Transverse colon (tissue), 4 donors: Measurements from ENCODE around the gene ADCY9. TPM values are rescaled to one million over a fixed set of nuclear protein-coding genes. Genes with fewer than 3 reads are reported as not detected.

Experiments
- DNase-seq: peaks from one replicate; pipeline ENCODE4 v3.0.0-alpha.2; 2019
- H3K27ac ChIP-seq, 4 donors: fragments of 200-600 bp; sonication (generic); 2 replicates each; pipeline ENCODE4 v1.5.1; 2016 to 2018; ENCODE audit warnings: inconsistent platforms in 4 of 4
- H3K27me3 ChIP-seq: fragments of 200-600 bp; sonication (generic); 2 replicates; pipeline ENCODE4 v1.5.1; 2017; ENCODE audit warnings: inconsistent platforms
- H3K36me3 ChIP-seq, 4 donors: fragments of 200-600 bp; sonication (generic); 2 replicates each; pipeline ENCODE4 v1.5.1; 2017 to 2019; ENCODE audit warnings: inconsistent platforms in 4 of 4
- H3K4me1 ChIP-seq, 4 donors: fragments of 200-600 bp; sonication (generic); 2 replicates each; pipeline ENCODE4 v1.5.1; 2017 to 2020; ENCODE audit warnings: inconsistent platforms in 4 of 4
- H3K4me3 ChIP-seq, 4 donors: fragments of 200-600 bp; sonication (generic); 1 replicate in 1 of 4; 2 replicates in 3 of 4; pipeline versions ENCODE4 v1.5.1 to v1.6.1; 2017 to 2019; ENCODE audit warnings: inconsistent platforms in 4 of 4
- H3K9me3 ChIP-seq, 2 donors: fragments of 200-600 bp; sonication (generic); 2 replicates each; pipeline ENCODE4 v1.5.1; 2017 to 2019; ENCODE audit warnings: inconsistent platforms in 2 of 2
- CTCF ChIP-seq, 5 experiments: fragments of 200-600 bp in 3 of 5; fragments of 450-650 bp in 2 of 5; sonication (generic) in 3 of 5; IDR thresholded peaks; 1 replicate in 2 of 5; 2 replicates in 3 of 5; pipeline ENCODE4 v1.5.1; 2016 to 2017; ENCODE audit warnings: antibody characterized with exemption in 5 of 5, inconsistent platforms in 3 of 5, mild to moderate bottlenecking in 2 of 5, moderate library complexity in 1 of 5
- EP300 ChIP-seq: sonication (generic); formaldehyde crosslinking; IDR thresholded peaks from one replicate; pipeline ENCODE4 v1.6.1; 2017; ENCODE audit warnings: antibody characterized with exemption, low read depth
- POLR2A ChIP-seq: fragments of 450-650 bp; IDR thresholded peaks from one replicate; pipeline ENCODE4 v1.6.1; 2016; ENCODE audit warnings: antibody characterized with exemption, mild to moderate bottlenecking, moderate library complexity
- POLR2AphosphoS5 ChIP-seq, 3 donors: sonication (generic); formaldehyde crosslinking; IDR thresholded peaks; one replicate each; pipeline ENCODE4 v1.6.1; 2016; ENCODE audit warnings: antibody characterized with exemption in 3 of 3
- WGBS, 2 donors: methylation state at CpG; one replicate each; pipeline ENCODE4 v1.1.5; 2018; ENCODE audit warnings: low coverage in 1 of 2; 5-methylcytosine and 5-hydroxymethylcytosine counted together
- in situ Hi-C, 4 donors: fragments of 200-750 bp; cut with MboI; loops; one replicate each; pipeline versions ENCODE4 v1.15.0 to v1.15.1; 2017; ENCODE audit warnings: low sequenced_read_pairs in 3 of 4, low pct_ligation_motif_present in 1 of 4, low pct_unique_long_range_greater_than_20kb in 1 of 4
- intact Hi-C: fragments of 100-400 bp; cut with DNase I; formaldehyde crosslinking; loops from one replicate; pipeline ENCODE4 v1.15.1; 2023; ENCODE audit warnings: low total_unique reads
- total RNA-seq, 4 donors: library from RNA; depleted of rRNA; stranded (reverse); fragments of >200 nt; gene quantifications; one replicate each; pipeline ENCODE4 v1.1.0, GENCODE V29; 2016

ADCY9 gene
- total RNA-seq, 4 donors from 2014 or later: 33.7 to 46.0 (median 37.2) TPM

DNA sequence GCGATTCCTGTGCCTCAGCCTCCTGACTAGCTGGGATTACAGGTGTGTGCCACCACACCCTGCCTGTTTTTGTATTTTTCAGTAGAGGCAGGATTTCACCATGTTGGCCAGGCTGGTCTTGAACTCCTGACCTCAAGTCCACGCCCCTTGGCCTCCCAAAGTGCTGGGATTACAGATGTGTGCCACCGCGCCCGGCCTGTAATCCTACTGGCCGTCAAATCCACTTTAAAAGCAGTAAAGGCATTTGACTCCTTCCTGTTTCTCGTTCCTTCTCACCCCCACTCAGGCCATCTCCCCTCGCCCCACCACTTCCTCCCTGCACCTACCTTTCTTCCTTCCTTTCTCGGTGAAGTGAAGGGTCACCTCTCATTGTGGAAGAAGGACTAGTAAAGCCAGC lies 166.3 kb downstream of the ADCY9 start:
- peak overlapping the region in 1 of 4 donors; percentile 8 for H3K4me3 ChIP-seq
- in situ Hi-C loops: no loop called here
- H3K36me3 ChIP-seq: no peaks in the 10 kb centered on the region
- DNase-seq: no peak
- H3K9me3 ChIP-seq: no peaks in the 10 kb centered on the region
- TF ChIP-seq POLR2A (no peak), POLR2AphosphoS5 (IDR thresholded peaks at IDR 0.05) (no peak), EP300 (no peak), CTCF (IDR thresholded peaks at IDR 0.05) (no peak)
- 56 to 66% methylated on average over 4 to 9 of the region's 9 CpGs for WGBS, 2 donors
- intact Hi-C loops: no loop called here
- peak overlapping the region; percentile 65 to 71 (median 65) for H3K27ac ChIP-seq
- peaks cover 5% of the 10 kb centered on the region for H3K27me3 ChIP-seq
- peaks cover 0 to 23% (median 15%) of the 10 kb centered on the region in 4 donors for H3K4me1 ChIP-seq

GRCh38 chr16:3949287-3949686 lies 167.0 kb downstream of the ADCY9 start:
- Histone ChIP-seq H3K4me3 (no peak overlapping the region), H3K9me3 (no peaks in the 10 kb centered on the region), H3K4me1 (peaks cover 0 to 23% (median 15%) of the 10 kb centered on the region in 4 donors), H3K27me3 (peaks cover 2% of the 10 kb centered on the region), H3K27ac (peak overlapping the region in 1 of 4 donors; percentile 65), H3K36me3 (no peaks in the 10 kb centered on the region)
- intact Hi-C loops: no loop called here
- no peak for DNase-seq
- 62% methylated on average over 14 of the region's 14 CpGs; no CpG with 5 or more reads in 1 of the 2 donors for WGBS, 2 donors
- TF ChIP-seq POLR2AphosphoS5 (IDR thresholded peaks at IDR 0.05) (no peak), EP300 (no peak), CTCF (IDR thresholded peaks at IDR 0.05) (no peak), POLR2A (no peak)
- in situ Hi-C loops: no loop called here

DNA sequence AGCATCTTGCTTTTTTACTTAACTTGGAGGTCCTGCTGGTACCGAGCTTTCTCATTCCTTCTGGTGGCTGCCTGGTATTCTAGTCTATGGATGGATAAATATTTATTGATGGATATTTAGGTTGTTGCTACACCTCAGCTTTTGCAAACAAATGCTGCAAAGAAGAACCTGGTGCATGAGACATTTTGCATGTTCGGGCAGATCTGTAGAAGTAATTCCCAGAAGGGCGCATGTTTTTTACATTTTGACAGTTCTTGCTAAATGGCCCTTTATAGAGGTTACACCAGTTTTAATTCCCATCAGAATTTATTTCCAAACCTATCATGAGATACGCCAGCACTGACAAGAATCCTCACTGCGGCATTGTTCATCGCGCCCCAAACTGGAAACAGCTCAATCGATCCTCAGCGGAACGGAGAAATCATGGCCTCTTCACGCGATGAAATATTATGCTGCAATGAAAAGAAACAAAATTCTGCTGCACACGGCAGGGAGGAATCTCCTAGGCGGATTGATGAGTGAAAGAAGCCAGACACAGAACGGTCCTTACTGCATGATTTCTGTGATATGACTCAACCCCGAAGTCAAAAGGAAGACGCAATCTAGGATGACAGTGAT lies 167.8 kb downstream of the ADCY9 start:
- no peaks in the 10 kb centered on the region for H3K36me3 ChIP-seq
- peaks cover 0 to 23% (median 15%) of the 10 kb centered on the region in 4 donors for H3K4me1 ChIP-seq
- no peak overlapping the region for H3K27ac ChIP-seq
- intact Hi-C loops: no loop called here
- in situ Hi-C loops: no loop called here
- no peak overlapping the region for H3K4me3 ChIP-seq
- 82 to 93% methylated on average over 9 to 17 of the region's 17 CpGs for WGBS, 2 donors
- no peaks in the 10 kb centered on the region for H3K9me3 ChIP-seq
- no peak for DNase-seq
- no peaks in the 10 kb centered on the region for H3K27me3 ChIP-seq
- TF ChIP-seq POLR2A: no peak
- no peak for TF ChIP-seq POLR2AphosphoS5 (IDR thresholded peaks at IDR 0.05)
- TF ChIP-seq EP300: no peak
- TF ChIP-seq CTCF (IDR thresholded peaks at IDR 0.05): no peak

DNA sequence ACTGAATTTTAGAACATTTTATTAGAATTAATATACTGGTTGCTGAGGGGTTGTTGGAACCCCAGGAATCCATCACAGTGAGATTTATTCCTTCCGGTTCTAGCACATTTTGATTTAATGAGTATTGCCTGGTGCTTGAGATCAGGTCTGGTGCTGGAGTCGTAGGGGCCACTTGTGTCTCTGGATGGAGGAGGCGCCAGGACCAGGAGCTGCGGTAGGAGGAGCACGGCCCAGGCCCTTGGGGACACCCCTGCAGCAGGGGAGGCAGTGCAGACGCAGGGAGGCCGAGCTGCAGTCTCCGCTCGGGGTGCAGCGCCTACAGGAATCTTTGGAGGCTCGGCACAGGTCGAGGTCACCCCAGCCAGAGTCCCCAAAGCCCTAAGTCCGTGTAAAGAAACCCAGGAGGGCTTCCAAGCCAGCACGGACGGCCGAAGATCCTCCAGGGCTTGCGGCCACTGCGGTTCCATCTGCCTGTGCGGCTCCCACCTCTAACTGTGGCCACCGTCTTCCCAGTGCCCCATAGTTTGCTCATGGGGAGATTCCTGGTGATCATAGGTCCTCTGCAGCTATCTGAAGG lies 169.6 kb downstream of the ADCY9 start:
- Histone ChIP-seq H3K36me3 (no peaks in the 10 kb centered on the region), H3K4me3 (no peak overlapping the region), H3K27ac (no peak overlapping the region), H3K9me3 (no peaks in the 10 kb centered on the region), H3K4me1 (peaks cover 0 to 23% (median 15%) of the 10 kb centered on the region in 4 donors), H3K27me3 (no peaks in the 10 kb centered on the region)
- in situ Hi-C loops: no loop called here
- no peak for TF ChIP-seq CTCF (IDR thresholded peaks at IDR 0.05)
- no peak for TF ChIP-seq POLR2A
- TF ChIP-seq POLR2AphosphoS5 (IDR thresholded peaks at IDR 0.05): no peak
- TF ChIP-seq EP300: no peak
- intact Hi-C loops: no loop called here
- DNase-seq: no peak
- WGBS, 2 donors: 85 to 100% methylated on average over 1 to 20 of the region's 20 CpGs
